HepG2 (cell line): Measurements from ENCODE around the gene DTWD2. TPM values are rescaled to one million over a fixed set of nuclear protein-coding genes. Genes with fewer than 3 reads are reported as not detected.

Experiments
- ATAC-seq: fragments of 200-7000 bp; cut with Tn5 transposase; 3 replicates; pipeline ENCODE4 v1.9.1; 2020; ENCODE audit warnings: mild to moderate bottlenecking, moderate library complexity
- BruUV-seq: library from RNA; stranded (reverse); fragments of 400-500 nt; replicated peaks from 2 replicates; lab custom pipeline; 2021; lab: Mats Ljungman, UMichigan
- CTCF ChIA-PET: fragments of 300-600 bp; formaldehyde crosslinking; extraction: SDS; loops from one replicate; lab custom pipeline; 2021; ENCODE audit warnings: low total read pairs, inconsistent platforms, low intra/inter-chr PET ratio; lab: Yijun Ruan, JAX
- POLR2A ChIA-PET: fragments of 350-600 bp; sonication (Branson Sonifier 250); formaldehyde crosslinking; loops from one replicate; lab custom pipeline; 2020; ENCODE audit warnings: antibody characterized with exemption, inconsistent platforms; lab: Yijun Ruan, JAX
- DNase-seq: peaks from one replicate; pipeline ENCODE4 v3.0.0-alpha.2; 2015; ENCODE audit warnings: low spot score
- FAIRE-seq: peaks from 3 replicates; lab custom pipeline; 2011; peaks lifted over from hg19 to GRCh38; lab: Jason Lieb, UNC
- H2AFZ ChIP-seq: one replicate; pipeline ENCODE4 v1.6.1; 2011; ENCODE audit warnings: low read length, inconsistent platforms
- H3K27ac ChIP-seq: fragments of 300-600 bp; 3 replicates; pipeline ENCODE4 v1.8.0; 2011; ENCODE audit warnings: mixed run types, mild to moderate bottlenecking, mixed read lengths, low read length, inconsistent platforms; ENCODE audit not compliant: insufficient read depth; ENCODE audit errors: extremely low read length
- H3K27me3 ChIP-seq, 2 experiments: fragments of 200-600 bp in 1 of 2; 2 replicates in 1 of 2; 3 replicates in 1 of 2; pipeline versions ENCODE4 v1.6.0 to v1.8.0; 2011; ENCODE audit warnings: low read length in 2 of 2, mild to moderate bottlenecking in 2 of 2, moderate library complexity in 2 of 2, inconsistent platforms in 1 of 2; ENCODE audit not compliant: insufficient read depth in 2 of 2, control insufficient read depth in 1 of 2
- H3K36me3 ChIP-seq, 2 experiments: fragments of 200-600 bp in 1 of 2; replicated peaks in 1 of 2; 2 replicates in 1 of 2; 3 replicates in 1 of 2; pipeline versions ENCODE4 v1.5.1 to v1.8.0; 2011; ENCODE audit warnings: low read length in 2 of 2, inconsistent platforms in 1 of 2; ENCODE audit not compliant: insufficient read depth in 2 of 2, control insufficient read depth in 1 of 2
- H3K4me1 ChIP-seq: 2 replicates; pipeline ENCODE4 v1.5.1; 2012; ENCODE audit warnings: low read length, inconsistent platforms; ENCODE audit not compliant: insufficient read depth
- H3K4me2 ChIP-seq: 2 replicates; pipeline ENCODE4 v1.6.0; 2011; ENCODE audit warnings: low read depth, low read length, inconsistent platforms
- H3K4me3 ChIP-seq, 3 experiments: fragments of 200-600 bp in 1 of 3; sonication (generic), shearing (Covaris generic) in 1 of 3; replicated peaks in 1 of 3; 2 replicates each; pipeline ENCODE4 v1.5.1; 2011 to 2016; ENCODE audit warnings: low read length in 3 of 3, inconsistent platforms in 2 of 3, low read depth in 2 of 3, mild to moderate bottlenecking in 2 of 3, control low read depth in 1 of 3, mixed read lengths in 1 of 3; ENCODE audit not compliant: insufficient read depth in 1 of 3
- H3K79me2 ChIP-seq: one replicate; pipeline ENCODE4 v1.6.1; 2011; ENCODE audit warnings: low read length, inconsistent platforms; ENCODE audit not compliant: insufficient read depth
- H3K9ac ChIP-seq: 2 replicates; pipeline ENCODE4 v1.6.0; 2011; ENCODE audit warnings: mild to moderate bottlenecking, low read depth, low read length, inconsistent platforms; ENCODE audit not compliant: insufficient read depth
- H3K9me3 ChIP-seq: 2 replicates; pipeline ENCODE4 v1.5.1; 2012; ENCODE audit warnings: mild to moderate bottlenecking, low read length
- H4K20me1 ChIP-seq: 2 replicates; pipeline ENCODE4 v1.6.0; 2011; ENCODE audit warnings: inconsistent platforms, mild to moderate bottlenecking, low read length, moderate library complexity; ENCODE audit not compliant: insufficient read depth
- CC2D1A ChIP-seq: sonication (generic); formaldehyde crosslinking; IDR thresholded peaks from 2 replicates; pipeline ENCODE4 v1.8.1; 2023; ENCODE audit warnings: mild to moderate bottlenecking, missing genetic modification reagents
- ELF1 ChIP-seq: sonication (generic); formaldehyde crosslinking; IDR thresholded peaks from 2 replicates; pipeline ENCODE4 v1.4.0; 2020; ENCODE audit warnings: missing genetic modification reagents
- FOSL2 ChIP-seq: sonication (generic); formaldehyde crosslinking; IDR thresholded peaks from 2 replicates; pipeline ENCODE4 v1.4.0; 2020; ENCODE audit warnings: missing genetic modification reagents
- ISX ChIP-seq: sonication (generic); formaldehyde crosslinking; conservative IDR thresholded peaks from 2 replicates; pipeline ENCODE4 v1.5.0; 2020; ENCODE audit warnings: missing genetic modification reagents
- JUN ChIP-seq: sonication (generic); formaldehyde crosslinking; IDR thresholded peaks from 2 replicates; pipeline ENCODE4 v1.4.0; 2020; ENCODE audit warnings: mild to moderate bottlenecking, missing genetic modification reagents
- NFE2 ChIP-seq: sonication (generic); formaldehyde crosslinking; IDR thresholded peaks from 2 replicates; pipeline ENCODE4 v1.4.0; 2020; ENCODE audit warnings: missing genetic modification reagents
- NR1H2 ChIP-seq: sonication (generic); formaldehyde crosslinking; IDR thresholded peaks from 2 replicates; pipeline ENCODE4 v1.8.1; 2022; ENCODE audit warnings: low read depth, missing genetic modification reagents, borderline replicate concordance
- REXO4 ChIP-seq: sonication (generic); formaldehyde crosslinking; IDR thresholded peaks from 2 replicates; pipeline ENCODE4 v1.8.0; 2022; ENCODE audit warnings: missing genetic modification reagents, mild to moderate bottlenecking, borderline replicate concordance
- TARDBP ChIP-seq: sonication (generic); formaldehyde crosslinking; IDR thresholded peaks from 2 replicates; pipeline ENCODE4 v1.8.0; 2022; ENCODE audit warnings: mild to moderate bottlenecking, missing genetic modification reagents
- YEATS2 ChIP-seq: sonication (generic); formaldehyde crosslinking; IDR thresholded peaks from 2 replicates; pipeline ENCODE4 v1.4.0; 2020; ENCODE audit warnings: missing genetic modification reagents, borderline replicate concordance
- ZFP90 ChIP-seq: sonication (generic); formaldehyde crosslinking; IDR thresholded peaks from 2 replicates; pipeline ENCODE4 v1.8.0; 2022; ENCODE audit warnings: missing genetic modification reagents, mild to moderate bottlenecking, inconsistent platforms, borderline replicate concordance
- ZNF207 ChIP-seq: fragments of 450-650 bp; IDR thresholded peaks from 2 replicates; pipeline ENCODE4 v1.6.1; 2016; ENCODE audit warnings: antibody characterized with exemption, borderline replicate concordance
- ZNF225 ChIP-seq: sonication (generic); formaldehyde crosslinking; IDR thresholded peaks from 2 replicates; pipeline ENCODE4 v1.4.0; 2020; ENCODE audit warnings: mild to moderate bottlenecking, missing genetic modification reagents
- ZNF253 ChIP-seq: sonication (generic); formaldehyde crosslinking; IDR thresholded peaks from 2 replicates; pipeline ENCODE4 v1.8.0; 2022; ENCODE audit warnings: mild to moderate bottlenecking, missing genetic modification reagents, borderline replicate concordance
- ZNF280D ChIP-seq: sonication (generic); formaldehyde crosslinking; IDR thresholded peaks from 2 replicates; pipeline ENCODE4 v1.5.1; 2020; ENCODE audit warnings: mild to moderate bottlenecking, missing genetic modification reagents
- ZNF775 ChIP-seq: sonication (generic); formaldehyde crosslinking; IDR thresholded peaks from 2 replicates; pipeline ENCODE4 v1.4.0; 2020; ENCODE audit warnings: missing genetic modification reagents, mild to moderate bottlenecking, moderate library complexity, borderline replicate concordance
- ZNF790 ChIP-seq: sonication (generic); formaldehyde crosslinking; IDR thresholded peaks from 2 replicates; pipeline ENCODE4 v1.8.0; 2022; ENCODE audit warnings: missing genetic modification reagents, mild to moderate bottlenecking, borderline replicate concordance
- WGBS: methylation state at CpG from one replicate; pipeline ENCODE4 v1.1.6; 2017; ENCODE audit warnings: low lambda C conversion rate; 5-methylcytosine and 5-hydroxymethylcytosine counted together
- in situ Hi-C: cut with HindIII; loops from 2 replicates; pipeline ENCODE4 v1.10.0; 2017; ENCODE audit warnings: low pct_unique_long_range_greater_than_20kb; ENCODE audit not compliant: extremely low pct_ligation_motif_present
- intact Hi-C: fragments of 100-400 bp; cut with micrococcal nuclease; formaldehyde crosslinking; loops from one replicate; pipeline ENCODE4 v1.10.0; 2022; ENCODE audit not compliant: unreplicated experiment
- polyA plus RNA-seq, 8 experiments: library from polyadenylated mRNA; depleted of rRNA in 3 of 8; stranded (reverse) in 7 of 8; unstranded in 1 of 8; fragments of >200 nt; fragmentation: Illumina TruSeq in 4 of 8; extraction: Trizol in 4 of 8; gene quantifications; 2 replicates each; pipeline versions ENCODE4 v1.2.1 to v1.2.3, GENCODE V29; 2011 to 2016; ENCODE audit warnings: low read depth in 4 of 8, missing spikeins in 1 of 8, mixed read lengths in 1 of 8; ENCODE audit not compliant: insufficient read depth in 1 of 8
- total RNA-seq, 5 experiments: library from RNA; depleted of rRNA; stranded (reverse); fragments of >200 nt; fragmentation: Illumina TruSeq; extraction: Trizol; gene quantifications; 2 replicates each; pipeline ENCODE4 v1.2.3, GENCODE V29; 2016; ENCODE audit warnings: low read depth in 1 of 5

Gene DTWD2
- total and polyA plus RNA-seq, 2 of the 13 experiments (the other 11 are each of a cell fraction or from before 2014, with no cell fraction given) = 1.6 to 6.0 TPM

GRCh38 chr5:118960557-118960956 lies 27.8 kb downstream of the DTWD2 start:
- no peak overlapping the region for H2AFZ ChIP-seq
- in situ Hi-C loops = no loop called here
- 100% methylated on average over 1 of the region's 1 CpG for WGBS
- DNase-seq (no peak), ATAC-seq (no peak), FAIRE-seq (no peak)
- no peaks in the 10 kb centered on the region for H4K20me1 ChIP-seq
- no peaks in the 10 kb centered on the region for H3K9me3 ChIP-seq
- H3K4me3 ChIP-seq = no peak overlapping the region
- ChIA-PET POLR2A (no interaction called here), CTCF (no interaction called here)
- BruUV-seq = no TSS peak
- intact Hi-C loops = no loop called here
- H3K9ac ChIP-seq = no peak overlapping the region
- TF ChIP-seq ELF1 (CRISPR knock-in tag) (no peak), ZNF280D (CRISPR knock-in tag) (no peak), NFE2 (CRISPR knock-in tag) (no peak), YEATS2 (CRISPR knock-in tag) (no peak), CC2D1A (CRISPR knock-in tag) (no peak), REXO4 (CRISPR knock-in tag) (no peak), ISX (no peak), ZNF207 (no peak), TARDBP (CRISPR knock-in tag) (no peak), NR1H2 (CRISPR knock-in tag) (no peak), ZNF225 (CRISPR knock-in tag) (no peak), ZFP90 (CRISPR knock-in tag) (no peak), ZNF253 (no peak), JUN (CRISPR knock-in tag) (no peak), FOSL2 (CRISPR knock-in tag) (no peak), ZNF775 (CRISPR knock-in tag) (no peak), ZNF790 (CRISPR knock-in tag) (no peak)
- H3K27ac ChIP-seq = no peak overlapping the region
- no peaks in the 10 kb centered on the region for H3K79me2 ChIP-seq
- H3K36me3 ChIP-seq = no peaks in the 10 kb centered on the region
- no peaks in the 10 kb centered on the region for H3K27me3 ChIP-seq
- H3K4me2 ChIP-seq = no peak overlapping the region
- H3K4me1 ChIP-seq = no peaks in the 10 kb centered on the region
